ENCODE measurements around the gene RAB9B.

The RAB9B gene

GRCh38 chrX:103797691-103798090 is 34.4 kb downstream of the RAB9B start:
- no peaks in the 10 kb centered on the region for H3K36me3 ChIP-seq (ENCODE audit: insufficient read depth, low read length)
- H3K4me1 ChIP-seq (ENCODE audit: insufficient read depth, low read length): peaks cover 7% of the 10 kb centered on the region
- no peak overlapping the region for H3K4me3 ChIP-seq (ENCODE audit: low read length)
- H3K27me3 ChIP-seq (ENCODE audit: insufficient read depth, low read length): peaks cover 4% of the 10 kb centered on the region
- H3K9me3 ChIP-seq (ENCODE audit: low read length): no peaks in the 10 kb centered on the region
- H2AFZ ChIP-seq (ENCODE audit: low read depth, low read length): no peak overlapping the region

GRCh38 chrX:103794119-103794518 is 37.9 kb downstream of the RAB9B start:
- Histone ChIP-seq H3K4me1 (ENCODE audit: insufficient read depth, low read length) (peaks cover 7% of the 10 kb centered on the region), H3K36me3 (ENCODE audit: insufficient read depth, low read length) (no peaks in the 10 kb centered on the region), H3K27me3 (ENCODE audit: insufficient read depth, low read length) (peaks cover 4% of the 10 kb centered on the region), H3K9me3 (ENCODE audit: low read length) (no peaks in the 10 kb centered on the region), H2AFZ (ENCODE audit: low read depth, low read length) (no peak overlapping the region), H3K4me3 (ENCODE audit: low read length) (no peak overlapping the region)

GRCh38 chrX:103793545-103793940 is 38.5 kb downstream of the RAB9B start:
- no peaks in the 10 kb centered on the region for H3K9me3 ChIP-seq (ENCODE audit: low read length)

DNA sequence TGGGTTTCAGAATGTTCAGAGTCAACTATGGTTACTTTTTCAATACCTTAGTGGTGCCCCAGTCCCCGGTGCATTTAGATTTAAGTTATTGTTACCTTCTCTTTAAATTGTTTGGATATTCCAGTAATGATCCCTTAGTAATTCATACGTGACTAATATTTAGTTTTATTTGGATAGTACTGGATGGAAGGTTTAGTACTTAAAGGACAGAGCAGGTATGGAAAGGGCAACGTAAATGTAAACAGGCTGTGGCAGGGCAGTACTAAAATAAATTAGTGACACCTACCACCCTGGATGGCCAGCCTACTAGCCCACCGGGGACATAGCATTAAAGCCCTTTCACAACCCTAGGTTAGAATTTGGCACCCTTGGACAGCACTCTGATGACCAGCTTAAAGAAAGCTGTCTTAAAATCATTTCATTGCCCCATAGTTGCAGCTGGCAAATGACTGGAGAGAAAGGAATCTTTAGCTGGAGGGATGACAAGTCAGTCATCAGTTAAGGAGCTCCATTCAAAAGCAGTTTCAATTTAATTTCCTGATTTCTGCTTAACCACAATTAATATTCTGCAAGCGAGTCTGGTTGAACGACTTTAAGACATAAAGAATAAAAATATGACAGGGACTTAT is 39.0 kb downstream of the RAB9B start:
- H3K36me3 ChIP-seq (ENCODE audit: insufficient read depth, low read length): no peaks in the 10 kb centered on the region
- H2AFZ ChIP-seq (ENCODE audit: low read depth, low read length): no peak overlapping the region
- H3K27me3 ChIP-seq (ENCODE audit: insufficient read depth, low read length): peaks cover 4% of the 10 kb centered on the region
- H3K4me1 ChIP-seq (ENCODE audit: insufficient read depth, low read length): peaks cover 7% of the 10 kb centered on the region
- no peaks in the 10 kb centered on the region for H3K9me3 ChIP-seq (ENCODE audit: low read length)
- H3K4me3 ChIP-seq (ENCODE audit: low read length): no peak overlapping the region

More at GRCh38 chrX:103793545-103793940, 38.5 kb downstream of the RAB9B start:
- Histone ChIP-seq H3K4me3 (ENCODE audit: low read length) (no peak overlapping the region), H3K4me1 (ENCODE audit: insufficient read depth, low read length) (peaks cover 7% of the 10 kb centered on the region), H2AFZ (ENCODE audit: low read depth, low read length) (no peak overlapping the region), H3K36me3 (ENCODE audit: insufficient read depth, low read length) (no peaks in the 10 kb centered on the region), H3K27me3 (ENCODE audit: insufficient read depth, low read length) (peaks cover 4% of the 10 kb centered on the region)

- Histone ChIP-seq H3K27me3 (ENCODE audit: insufficient read depth, low read length) (peaks cover 4% of the 10 kb centered on the region), H2AFZ (ENCODE audit: low read depth, low read length) (no peak overlapping the region), H3K36me3 (ENCODE audit: insufficient read depth, low read length) (no peaks in the 10 kb centered on the region), H3K4me3 (ENCODE audit: low read length) (no peak overlapping the region), H3K9me3 (ENCODE audit: low read length) (no peaks in the 10 kb centered on the region), H3K4me1 (ENCODE audit: insufficient read depth, low read length) (peaks cover 7% of the 10 kb centered on the region)
Observed at GRCh38 chrX:103791826-103792485, 40.1 kb downstream of the RAB9B start.

DNA sequence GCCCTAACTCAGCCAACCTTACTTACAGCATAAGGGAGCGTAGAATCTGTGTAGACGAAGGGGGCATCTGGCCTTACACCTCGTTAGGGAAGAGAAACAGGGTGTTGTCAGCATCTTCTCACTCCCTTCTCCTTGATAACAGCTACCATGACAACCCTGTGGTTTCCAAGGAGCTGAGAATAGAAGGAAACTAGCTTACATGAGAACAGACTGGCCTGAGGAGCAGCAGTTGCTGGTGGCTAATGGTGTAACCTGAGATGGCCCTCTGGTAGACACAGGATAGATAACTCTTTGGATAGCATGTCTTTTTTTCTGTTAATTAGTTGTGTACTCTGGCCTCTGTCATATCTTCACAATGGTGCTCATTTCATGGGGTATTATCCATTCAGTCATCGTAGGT is 40.8 kb downstream of the RAB9B start:
- no peak overlapping the region for H3K4me3 ChIP-seq (ENCODE audit: low read length)
- H3K36me3 ChIP-seq (ENCODE audit: insufficient read depth, low read length): no peaks in the 10 kb centered on the region
- no peaks in the 10 kb centered on the region for H3K9me3 ChIP-seq (ENCODE audit: low read length)
- H3K4me1 ChIP-seq (ENCODE audit: insufficient read depth, low read length): peaks cover 7% of the 10 kb centered on the region
- H3K27me3 ChIP-seq (ENCODE audit: insufficient read depth, low read length): peaks cover 4% of the 10 kb centered on the region
- H2AFZ ChIP-seq (ENCODE audit: low read depth, low read length): no peak overlapping the region

GRCh38 chrX:103789004-103789403 is 43.1 kb downstream of the RAB9B start:
- Histone ChIP-seq H3K36me3 (ENCODE audit: insufficient read depth, low read length) (no peaks in the 10 kb centered on the region), H3K4me3 (ENCODE audit: low read length) (no peak overlapping the region), H3K27me3 (ENCODE audit: insufficient read depth, low read length) (peaks cover 4% of the 10 kb centered on the region), H2AFZ (ENCODE audit: low read depth, low read length) (no peak overlapping the region), H3K4me1 (ENCODE audit: insufficient read depth, low read length) (peaks cover 9% of the 10 kb centered on the region), H3K9me3 (ENCODE audit: low read length) (no peaks in the 10 kb centered on the region)

DNA sequence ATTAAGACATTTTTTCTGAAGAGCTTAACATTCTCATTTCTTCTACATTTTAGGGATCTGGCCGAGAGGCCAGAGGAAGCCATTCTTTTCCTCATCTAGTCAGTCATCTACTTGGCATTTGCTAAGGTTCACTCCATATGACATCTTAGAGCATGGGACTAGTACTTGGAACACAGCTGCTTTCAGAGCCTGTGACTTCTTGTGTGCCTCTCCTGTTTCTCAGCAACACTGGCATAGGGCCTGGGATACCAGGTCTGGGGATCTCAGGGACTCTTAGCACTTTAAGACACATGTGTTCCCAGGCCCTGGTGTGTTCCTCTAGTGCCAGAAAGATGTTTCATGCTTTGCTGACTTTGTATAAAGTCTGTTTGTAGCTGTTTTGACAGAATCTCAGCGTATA is 48.1 kb downstream of the RAB9B start:
- H3K4me3 ChIP-seq (ENCODE audit: low read length): no peak overlapping the region
- H3K9me3 ChIP-seq (ENCODE audit: low read length): no peaks in the 10 kb centered on the region
- no peaks in the 10 kb centered on the region for H3K36me3 ChIP-seq (ENCODE audit: insufficient read depth, low read length)
- no peak overlapping the region for H2AFZ ChIP-seq (ENCODE audit: low read depth, low read length)
- H3K27me3 ChIP-seq (ENCODE audit: insufficient read depth, low read length): no peaks in the 10 kb centered on the region
- H3K4me1 ChIP-seq (ENCODE audit: insufficient read depth, low read length): peaks cover 43% of the 10 kb centered on the region

DNA sequence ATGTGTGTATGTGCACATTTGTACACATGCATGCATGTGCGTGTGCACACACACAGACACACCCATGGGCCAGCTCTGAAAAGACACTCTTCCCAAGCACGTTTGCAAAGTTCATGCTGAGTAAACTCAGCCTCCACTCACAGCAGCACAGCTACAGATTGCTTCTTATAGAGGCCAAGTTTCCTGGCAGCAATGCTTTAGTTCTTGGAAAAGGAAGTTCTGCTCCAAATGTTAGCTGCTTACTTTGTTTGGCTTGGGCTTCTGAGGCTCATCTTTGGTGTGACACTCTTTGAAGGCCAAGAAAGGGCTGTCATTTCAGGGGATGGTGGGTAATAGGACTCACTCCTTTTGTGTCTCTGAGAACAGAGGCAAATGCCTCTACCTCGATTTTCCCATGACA is 48.9 kb downstream of the RAB9B start:
- Histone ChIP-seq H3K36me3 (ENCODE audit: insufficient read depth, low read length) (no peaks in the 10 kb centered on the region), H3K27me3 (ENCODE audit: insufficient read depth, low read length) (no peaks in the 10 kb centered on the region), H3K9me3 (ENCODE audit: low read length) (no peaks in the 10 kb centered on the region), H2AFZ (ENCODE audit: low read depth, low read length) (no peak overlapping the region), H3K4me1 (ENCODE audit: insufficient read depth, low read length) (peaks cover 47% of the 10 kb centered on the region), H3K4me3 (ENCODE audit: low read length) (no peak overlapping the region)

GRCh38 chrX:103782640-103783039 is 49.4 kb downstream of the RAB9B start:
- Histone ChIP-seq H2AFZ (ENCODE audit: low read depth, low read length) (no peak overlapping the region), H3K4me3 (ENCODE audit: low read length) (no peak overlapping the region), H3K36me3 (ENCODE audit: insufficient read depth, low read length) (no peaks in the 10 kb centered on the region), H3K4me1 (ENCODE audit: insufficient read depth, low read length) (peaks cover 48% of the 10 kb centered on the region), H3K27me3 (ENCODE audit: insufficient read depth, low read length) (no peaks in the 10 kb centered on the region), H3K9me3 (ENCODE audit: low read length) (no peaks in the 10 kb centered on the region)

DNA sequence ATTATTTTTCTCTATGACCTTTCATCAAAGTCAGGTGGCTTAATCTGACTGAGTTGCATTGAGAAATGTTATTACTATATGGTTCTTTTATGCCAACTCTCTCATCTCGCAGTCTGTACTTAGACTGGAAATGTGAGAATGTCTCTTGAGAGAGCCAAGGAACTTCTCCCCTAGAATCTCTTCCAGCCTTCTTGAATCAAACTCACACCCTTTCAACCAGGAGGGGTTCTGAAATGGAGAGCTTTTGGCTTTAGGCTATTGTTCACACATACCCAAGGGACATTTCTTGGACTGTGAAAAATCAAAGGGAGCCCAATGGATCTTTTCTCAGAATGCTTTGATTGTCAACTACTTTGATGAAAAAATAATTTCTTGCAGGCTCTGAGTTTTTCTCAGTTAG is 50.4 kb downstream of the RAB9B start:
- Histone ChIP-seq H3K27me3 (ENCODE audit: insufficient read depth, low read length) (no peaks in the 10 kb centered on the region), H3K9me3 (ENCODE audit: low read length) (no peaks in the 10 kb centered on the region), H2AFZ (ENCODE audit: low read depth, low read length) (no peak overlapping the region), H3K4me1 (ENCODE audit: insufficient read depth, low read length) (peaks cover 55% of the 10 kb centered on the region), H3K4me3 (ENCODE audit: low read length) (no peak overlapping the region), H3K36me3 (ENCODE audit: insufficient read depth, low read length) (no peaks in the 10 kb centered on the region)

- Histone ChIP-seq H3K27me3 (ENCODE audit: insufficient read depth, low read length) (no peaks in the 10 kb centered on the region), H3K36me3 (ENCODE audit: insufficient read depth, low read length) (no peaks in the 10 kb centered on the region), H3K4me1 (ENCODE audit: insufficient read depth, low read length) (peaks cover 55% of the 10 kb centered on the region), H2AFZ (ENCODE audit: low read depth, low read length) (no peak overlapping the region), H3K4me3 (ENCODE audit: low read length) (no peak overlapping the region), H3K9me3 (ENCODE audit: low read length) (no peaks in the 10 kb centered on the region)
Observed at GRCh38 chrX:103781062-103781402, 51.0 kb downstream of the RAB9B start.

DNA sequence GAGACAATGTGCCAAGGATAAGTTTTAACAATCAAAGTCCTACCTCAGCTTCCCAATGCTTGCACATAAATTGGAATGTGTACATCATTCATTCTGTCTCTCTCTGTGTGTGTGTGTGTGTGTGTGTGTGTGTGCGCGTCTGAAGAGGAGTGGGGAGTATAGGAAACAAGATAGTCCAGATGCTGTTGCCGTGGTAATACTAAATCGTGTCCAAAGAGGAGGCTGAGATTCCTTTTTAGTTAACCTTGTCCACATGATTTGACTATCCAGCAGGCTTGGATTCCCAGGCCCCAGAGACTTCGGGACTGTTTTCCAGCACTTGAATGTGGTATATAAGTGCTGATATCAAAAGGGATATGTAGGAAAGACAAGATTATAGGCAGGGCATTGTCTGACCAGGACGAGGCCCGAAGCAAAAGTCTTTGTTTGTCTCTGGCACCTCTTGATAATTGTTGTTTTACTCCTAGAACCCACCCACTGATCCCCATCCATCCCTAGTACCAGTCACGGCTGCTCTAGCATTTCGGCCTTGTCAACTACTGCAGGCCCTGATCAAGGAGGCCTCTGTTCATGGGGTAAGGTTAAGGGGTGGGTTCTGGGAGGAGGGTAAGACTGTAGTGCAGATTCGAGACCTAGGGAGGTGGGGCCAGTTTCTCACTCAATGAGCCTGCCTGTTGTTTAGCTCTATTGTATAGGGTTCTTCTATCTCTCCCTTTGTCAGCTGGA is 51.6 kb downstream of the RAB9B start:
- Histone ChIP-seq H3K36me3 (ENCODE audit: insufficient read depth, low read length) (no peaks in the 10 kb centered on the region), H3K4me3 (ENCODE audit: low read length) (no peak overlapping the region), H2AFZ (ENCODE audit: low read depth, low read length) (no peak overlapping the region), H3K4me1 (ENCODE audit: insufficient read depth, low read length) (peaks cover 55% of the 10 kb centered on the region), H3K9me3 (ENCODE audit: low read length) (no peaks in the 10 kb centered on the region), H3K27me3 (ENCODE audit: insufficient read depth, low read length) (no peaks in the 10 kb centered on the region)
